ENCODE data around the gene WDPCP.

The WDPCP gene

DNA sequence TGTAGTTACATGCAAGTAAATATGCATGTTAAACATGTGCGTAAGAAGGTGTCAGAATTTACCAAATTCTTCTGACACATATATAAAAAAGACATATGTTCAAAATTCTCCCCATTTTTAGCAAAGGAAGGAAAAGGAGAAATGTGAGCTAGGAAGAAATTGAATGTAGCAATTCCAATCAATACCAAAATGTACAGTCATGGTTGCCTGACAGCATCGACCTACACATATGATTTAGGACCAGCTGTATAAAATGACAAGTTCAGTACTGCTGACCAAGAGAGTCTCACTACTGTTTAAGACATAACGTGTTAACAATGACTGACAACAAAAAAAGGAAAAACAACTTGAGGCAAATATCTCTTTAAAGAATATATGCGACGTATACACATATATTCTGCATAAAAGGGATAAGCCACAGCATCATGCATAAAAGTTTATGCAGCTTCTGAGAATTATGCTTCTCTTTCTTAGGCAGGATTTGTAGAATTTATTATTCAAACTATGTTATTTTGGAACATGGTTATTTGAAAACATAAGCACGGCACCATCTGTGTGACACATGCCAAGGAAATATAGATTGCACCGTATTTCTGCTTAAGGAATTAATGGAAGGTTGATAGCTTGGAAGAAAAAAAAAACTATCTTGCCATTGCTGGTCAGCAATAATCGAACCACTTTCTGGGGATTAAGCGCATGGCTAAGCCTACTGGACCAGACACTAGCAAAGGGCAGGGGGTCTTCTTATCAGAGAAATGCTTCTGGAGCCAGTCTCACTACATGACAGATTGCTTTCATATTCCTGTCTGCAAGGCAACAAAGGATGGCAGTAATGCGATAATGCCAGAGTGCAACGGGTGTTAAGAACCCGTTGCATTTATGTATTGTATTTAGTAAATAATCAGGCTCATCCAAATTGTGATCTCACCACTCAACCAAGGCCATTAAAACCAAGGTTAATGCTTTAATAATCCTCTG is 154.0 kb downstream of the WDPCP start:
- H3K4me3 ChIP-seq (ENCODE audit: low read depth, low read length), result no peak overlapping the region
- TF ChIP-seq CTCF (conservative IDR thresholded peaks at IDR 0.05; ENCODE audit: low read depth, low read length), result no peak
- DNase-seq (ENCODE audit: low read depth), result no peak

DNA sequence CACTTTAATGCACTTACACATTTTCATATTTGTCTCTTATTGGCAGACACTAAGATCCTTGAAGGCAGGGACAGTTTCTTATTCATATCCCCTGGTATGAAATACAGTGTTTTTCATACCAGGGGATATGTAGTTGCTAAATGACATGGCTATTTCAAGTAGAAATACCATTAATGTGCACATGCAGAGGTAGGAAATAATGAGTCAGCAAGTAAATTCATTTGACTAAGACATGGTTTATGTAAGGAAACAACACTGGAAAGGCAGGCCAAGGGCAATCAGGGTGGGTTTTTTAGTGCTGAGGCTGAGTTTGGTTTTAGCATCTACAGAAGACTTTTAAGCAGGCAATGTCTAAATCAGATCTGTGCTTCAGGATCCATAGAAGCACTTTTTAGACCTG is 155.9 kb downstream of the WDPCP start:
- TF ChIP-seq CTCF (conservative IDR thresholded peaks at IDR 0.05; ENCODE audit: low read depth, low read length), result no peak

DNA sequence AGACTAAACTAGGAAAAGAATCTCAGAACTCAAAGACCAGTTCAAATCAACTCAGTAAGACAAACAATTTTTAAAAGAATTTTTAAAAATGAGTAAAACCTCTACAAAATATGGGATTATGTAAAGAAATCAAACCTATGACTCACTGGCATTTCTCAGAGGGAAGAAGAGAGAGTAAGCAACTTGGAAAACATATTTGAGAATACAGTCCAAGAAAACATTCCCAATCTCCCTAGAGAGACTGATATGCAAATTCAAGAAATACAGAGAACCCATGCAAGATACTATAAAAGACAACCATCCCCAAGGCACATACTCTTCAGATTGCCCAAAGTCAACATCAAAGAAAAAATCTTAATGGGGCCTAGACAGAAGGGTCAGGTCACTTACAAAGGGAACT is 162.7 kb downstream of the WDPCP start:
- no peak overlapping the region for H3K4me3 ChIP-seq (ENCODE audit: low read depth, low read length)
- no peak for TF ChIP-seq CTCF (conservative IDR thresholded peaks at IDR 0.05; ENCODE audit: low read depth, low read length)
- peak; percentile 51 for DNase-seq (ENCODE audit: low read depth)

More for the DNA sequence above, 155.9 kb downstream of the WDPCP start:
- peak; percentile 63 for DNase-seq (ENCODE audit: low read depth)
- no peak overlapping the region for H3K4me3 ChIP-seq (ENCODE audit: low read depth, low read length)

- no peak overlapping the region for H3K4me3 ChIP-seq (ENCODE audit: low read depth, low read length)
- no peak for TF ChIP-seq CTCF (conservative IDR thresholded peaks at IDR 0.05; ENCODE audit: low read depth, low read length)
- no peak for DNase-seq (ENCODE audit: low read depth)
Measured at GRCh38 chr2:63425079-63425416, 163.2 kb downstream of the WDPCP start.

GRCh38 chr2:63424329-63425078 is 163.8 kb downstream of the WDPCP start:
- peak; percentile 76 for DNase-seq (ENCODE audit: low read depth)
- H3K4me3 ChIP-seq (ENCODE audit: low read depth, low read length), result no peak overlapping the region
- peak; percentile 74 for TF ChIP-seq CTCF (conservative IDR thresholded peaks at IDR 0.05; ENCODE audit: low read depth, low read length)

GRCh38 chr2:63422556-63422955 is 165.7 kb downstream of the WDPCP start:
- TF ChIP-seq CTCF (conservative IDR thresholded peaks at IDR 0.05; ENCODE audit: low read depth, low read length), result no peak
- DNase-seq (ENCODE audit: low read depth), result no peak
- H3K4me3 ChIP-seq (ENCODE audit: low read depth, low read length), result no peak overlapping the region

All from choroid plexus epithelial cell (primary cell).